ENCODE results near the gene MINPP1.
A peak's percentile ranks its signal among the peaks of the same experiment; 100 is the strongest.

Gene MINPP1

DNA sequence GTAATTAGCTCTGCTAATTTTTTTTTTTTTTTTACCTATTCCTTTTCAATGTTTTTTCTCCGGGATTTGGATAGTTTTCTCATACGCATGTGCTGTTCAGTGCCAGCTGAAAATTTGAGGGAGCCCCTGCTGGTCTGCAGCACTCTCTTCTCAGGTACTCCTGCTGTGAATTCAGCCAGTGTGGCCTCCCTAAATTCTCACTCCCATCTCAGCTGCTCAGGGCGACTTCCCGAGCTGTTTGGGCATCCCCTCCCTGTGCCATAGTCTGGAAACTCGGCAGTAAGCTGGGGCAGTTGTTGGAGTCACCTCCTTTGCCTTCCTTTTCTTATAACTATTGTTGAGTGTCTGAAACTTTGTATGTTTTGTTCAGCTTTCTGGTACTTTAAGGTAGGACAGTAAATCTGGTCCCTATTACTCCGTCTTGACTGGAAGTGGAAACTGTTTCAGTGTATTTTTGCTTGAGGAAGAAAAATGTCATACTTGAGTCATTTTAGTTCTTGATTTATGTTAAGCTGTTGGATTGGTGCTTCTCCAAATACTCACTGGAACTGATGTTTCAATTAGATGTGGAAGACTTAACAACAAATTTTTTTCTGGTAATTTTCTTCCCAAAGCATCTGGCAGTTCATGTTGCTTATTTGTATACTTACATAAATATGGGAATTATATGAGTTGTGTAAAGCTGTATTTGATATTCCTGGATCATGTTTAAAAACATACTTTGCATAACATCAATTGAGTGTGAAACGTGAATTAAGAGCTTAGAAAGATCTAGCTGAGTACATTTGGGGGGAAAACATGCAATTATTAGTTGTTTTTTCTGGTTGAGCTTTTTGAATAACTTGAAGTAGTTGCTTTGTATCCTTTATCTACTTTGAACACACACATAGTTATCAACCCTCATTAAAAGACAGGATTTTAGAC, 33.7 kb downstream of the MINPP1 start:
- H3K27ac ChIP-seq = no peak overlapping the region
- in situ Hi-C loops (cut with HindIII; ENCODE audit: low pct_ligation_motif_present, low sequenced_read_pairs) = no loop called here
- H3K36me3 ChIP-seq (replicated peaks) = no peaks in the 10 kb centered on the region
- no peak overlapping the region for H3K4me3 ChIP-seq (ENCODE audit: low read depth, low read length)
- no peak for DNase-seq
- H3K27me3 ChIP-seq (replicated peaks) = no peaks in the 10 kb centered on the region
- TF ChIP-seq, protein P1, sequence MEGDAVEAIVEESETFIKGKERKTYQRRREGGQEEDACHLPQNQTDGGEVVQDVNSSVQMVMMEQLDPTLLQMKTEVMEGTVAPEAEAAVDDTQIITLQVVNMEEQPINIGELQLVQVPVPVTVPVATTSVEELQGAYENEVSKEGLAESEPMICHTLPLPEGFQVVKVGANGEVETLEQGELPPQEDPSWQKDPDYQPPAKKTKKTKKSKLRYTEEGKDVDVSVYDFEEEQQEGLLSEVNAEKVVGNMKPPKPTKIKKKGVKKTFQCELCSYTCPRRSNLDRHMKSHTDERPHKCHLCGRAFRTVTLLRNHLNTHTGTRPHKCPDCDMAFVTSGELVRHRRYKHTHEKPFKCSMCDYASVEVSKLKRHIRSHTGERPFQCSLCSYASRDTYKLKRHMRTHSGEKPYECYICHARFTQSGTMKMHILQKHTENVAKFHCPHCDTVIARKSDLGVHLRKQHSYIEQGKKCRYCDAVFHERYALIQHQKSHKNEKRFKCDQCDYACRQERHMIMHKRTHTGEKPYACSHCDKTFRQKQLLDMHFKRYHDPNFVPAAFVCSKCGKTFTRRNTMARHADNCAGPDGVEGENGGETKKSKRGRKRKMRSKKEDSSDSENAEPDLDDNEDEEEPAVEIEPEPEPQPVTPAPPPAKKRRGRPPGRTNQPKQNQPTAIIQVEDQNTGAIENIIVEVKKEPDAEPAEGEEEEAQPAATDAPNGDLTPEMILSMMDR (IDR thresholded peaks at IDR 0.05; ENCODE audit: low read depth, low read length, missing control alignments) = no peak

DNA sequence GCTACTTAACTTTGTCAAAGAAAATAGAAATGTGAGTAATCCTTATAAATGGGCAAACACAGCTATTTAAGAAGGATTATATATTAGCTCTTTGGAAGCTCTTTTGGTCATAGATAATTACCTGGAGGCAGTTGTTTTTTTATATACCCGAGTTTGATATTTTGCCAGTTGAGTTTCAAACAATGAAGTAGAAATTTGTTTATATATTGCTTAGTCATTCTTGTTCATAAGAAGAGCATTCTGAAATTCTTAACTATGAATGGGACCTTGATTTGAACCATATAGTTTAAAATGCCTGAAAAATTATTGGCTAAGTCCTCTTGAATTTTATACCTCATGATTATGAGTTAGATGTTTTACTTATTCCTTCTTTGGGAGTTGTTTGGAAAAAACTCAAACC, 36.4 kb downstream of the MINPP1 start:
- in situ Hi-C loops (cut with HindIII; ENCODE audit: low pct_ligation_motif_present, low sequenced_read_pairs) = no loop called here
- DNase-seq = no peak
- Histone ChIP-seq H3K27me3 (replicated peaks) (no peaks in the 10 kb centered on the region), H3K27ac (peak overlapping the region; percentile 41), H3K36me3 (replicated peaks) (no peaks in the 10 kb centered on the region), H3K4me3 (ENCODE audit: low read depth, low read length) (no peak overlapping the region)
- TF ChIP-seq, protein P1 (IDR thresholded peaks at IDR 0.05; ENCODE audit: low read depth, low read length, missing control alignments) = no peak

DNA sequence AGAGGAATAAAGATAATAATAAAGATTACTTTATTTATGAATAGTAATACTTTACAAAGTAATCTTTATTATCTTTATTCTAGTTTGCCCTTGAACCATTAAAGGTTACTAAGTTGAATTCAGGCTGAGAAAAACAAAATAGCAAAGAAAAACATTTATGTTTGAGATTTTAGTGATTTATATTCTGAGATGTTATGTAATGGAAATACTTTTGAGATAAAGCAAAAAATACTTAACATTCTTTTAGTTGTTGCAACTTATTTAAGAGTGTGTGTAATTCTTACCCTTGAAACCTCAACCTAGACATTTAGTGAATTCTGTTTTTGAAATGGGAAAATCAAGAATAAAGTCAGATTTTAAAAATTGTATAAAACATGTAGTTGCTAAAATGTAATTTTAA, 40.0 kb downstream of the MINPP1 start:
- H3K27ac ChIP-seq = no peak overlapping the region
- H3K27me3 ChIP-seq (replicated peaks) = no peaks in the 10 kb centered on the region
- in situ Hi-C loops (cut with HindIII; ENCODE audit: low pct_ligation_motif_present, low sequenced_read_pairs) = no loop called here
- no peaks in the 10 kb centered on the region for H3K36me3 ChIP-seq (replicated peaks)
- DNase-seq = no peak
- H3K4me3 ChIP-seq (ENCODE audit: low read depth, low read length) = no peak overlapping the region
- TF ChIP-seq, protein P1 (IDR thresholded peaks at IDR 0.05; ENCODE audit: low read depth, low read length, missing control alignments) = no peak

DNA sequence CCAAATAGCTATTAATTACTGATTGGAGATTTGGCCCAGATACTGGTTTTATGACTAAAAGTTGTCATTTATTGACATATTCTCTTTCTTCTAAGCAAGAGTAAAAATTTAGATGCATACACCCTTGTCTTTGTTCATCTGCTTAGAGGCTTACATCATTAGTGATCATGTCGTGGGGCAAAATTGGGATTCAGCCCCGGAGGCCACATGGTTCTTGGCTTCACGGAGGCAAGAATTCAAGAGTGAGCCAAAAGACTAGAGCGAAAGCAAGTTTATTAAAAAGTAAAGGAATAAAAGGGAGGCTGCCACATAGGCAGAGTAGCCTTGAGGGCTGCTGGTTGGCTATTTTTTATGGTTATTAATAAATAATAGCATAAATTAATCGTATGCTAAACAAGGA, 41.1 kb downstream of the MINPP1 start:
- no peak overlapping the region for H3K4me3 ChIP-seq (ENCODE audit: low read depth, low read length)
- H3K27me3 ChIP-seq (replicated peaks) = no peaks in the 10 kb centered on the region
- TF ChIP-seq, protein P1 (IDR thresholded peaks at IDR 0.05; ENCODE audit: low read depth, low read length, missing control alignments) = no peak
- no peak for DNase-seq
- H3K36me3 ChIP-seq (replicated peaks) = no peaks in the 10 kb centered on the region
- in situ Hi-C loops (cut with HindIII; ENCODE audit: low pct_ligation_motif_present, low sequenced_read_pairs) = no loop called here
- H3K27ac ChIP-seq = peak overlapping the region; percentile 9

DNA sequence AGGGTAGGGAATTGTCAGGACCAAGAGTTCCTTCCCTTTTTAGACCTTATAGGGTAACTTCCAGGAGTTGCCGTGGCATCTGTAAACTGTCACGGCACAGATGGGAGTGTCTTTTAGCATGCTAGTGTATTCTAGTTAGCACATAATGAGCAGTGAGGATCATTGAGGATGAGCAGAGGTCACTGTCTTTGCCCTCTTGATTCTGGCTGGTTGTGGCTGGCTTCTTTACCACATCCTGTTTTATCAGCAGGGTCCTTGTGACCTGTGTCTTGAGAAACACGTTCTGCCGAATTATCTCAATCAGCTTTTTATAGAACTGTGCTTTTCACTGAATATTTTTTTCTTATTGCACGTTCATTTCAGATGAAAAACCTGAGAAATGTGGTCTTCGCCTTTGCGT, 41.5 kb downstream of the MINPP1 start:
- TF ChIP-seq, protein P1 (IDR thresholded peaks at IDR 0.05; ENCODE audit: low read depth, low read length, missing control alignments) = no peak
- Histone ChIP-seq H3K4me3 (ENCODE audit: low read depth, low read length) (no peak overlapping the region), H3K27me3 (replicated peaks) (no peaks in the 10 kb centered on the region), H3K36me3 (replicated peaks) (no peaks in the 10 kb centered on the region), H3K27ac (peak overlapping the region; percentile 35)
- peak; percentile 18 for DNase-seq
- in situ Hi-C loops (cut with HindIII; ENCODE audit: low pct_ligation_motif_present, low sequenced_read_pairs) = no loop called here
